ENCODE measurements around the gene ARMC10.

GRCh38 chr7:103121641-103122040 lies 46.7 kb downstream of the ARMC10 start:
- TF ChIP-seq CTCF (conservative IDR thresholded peaks at IDR 0.05), result no peak
- TF ChIP-seq EZH2 (IDR thresholded peaks at IDR 0.05; ENCODE audit: low read depth), result no peak
